Panc1 (cell line): ENCODE measurements around the gene LMF1. TPM values are rescaled to one million over a fixed set of nuclear protein-coding genes. Genes with fewer than 3 reads are reported as not detected.

Source experiments
- ATAC-seq: fragments of 200-7000 bp; cut with Tn5 transposase; 2 replicates; pipeline ENCODE4 v1.9.1; 2020; ENCODE audit warnings: mild to moderate bottlenecking, moderate library complexity
- BruUV-seq: library from RNA; stranded (reverse); fragments of 400-500 nt; replicated peaks from 2 replicates; lab custom pipeline; 2021; lab: Mats Ljungman, UMichigan
- CTCF ChIA-PET: fragments of 300-600 bp; sonication (Branson Sonifier 250); formaldehyde crosslinking; loops from one replicate; lab custom pipeline; 2022; ENCODE audit warnings: antibody characterized with exemption; lab: Charles Lee
- POLR2A ChIA-PET: fragments of 300-600 bp; sonication (Branson Sonifier 250); formaldehyde crosslinking; loops from one replicate; lab custom pipeline; 2022; ENCODE audit warnings: antibody characterized with exemption; lab: Charles Lee
- DNase-seq: peaks from one replicate; pipeline ENCODE4 v3.0.0-alpha.2; 2010; ENCODE audit warnings: low read depth, low spot score
- H3K27ac ChIP-seq: 2 replicates; pipeline ENCODE4 v1.5.1; 2011; ENCODE audit warnings: mild to moderate bottlenecking, low read length, inconsistent platforms
- H3K27me3 ChIP-seq: fragments of 200-500 bp; sonication (Bioruptor generic); 2 replicates; pipeline ENCODE4 v1.6.0; 2014; ENCODE audit warnings: low read length, inconsistent platforms; ENCODE audit not compliant: control insufficient read depth, insufficient read depth
- H3K36me3 ChIP-seq: fragments of 200-500 bp; sonication (Bioruptor generic); 2 replicates; pipeline ENCODE4 v1.5.1; 2014; ENCODE audit warnings: inconsistent platforms, mild to moderate bottlenecking, low read length, moderate library complexity; ENCODE audit not compliant: control insufficient read depth, insufficient read depth
- H3K4me1 ChIP-seq: 2 replicates; pipeline ENCODE4 v1.5.1; 2011; ENCODE audit warnings: inconsistent platforms, mild to moderate bottlenecking, low read length, moderate library complexity; ENCODE audit not compliant: control insufficient read depth, insufficient read depth
- H3K4me3 ChIP-seq, 2 experiments: 2 replicates each; pipeline ENCODE4 v1.5.1; 2011 to 2012; ENCODE audit warnings: low read depth in 2 of 2, low read length in 2 of 2, mild to moderate bottlenecking in 2 of 2, inconsistent platforms in 1 of 2, moderate library complexity in 1 of 2
- H3K9me3 ChIP-seq: fragments of 200-500 bp; sonication (Bioruptor generic); 2 replicates; pipeline ENCODE4 v1.5.1; 2014; ENCODE audit warnings: low read depth, mild to moderate bottlenecking, inconsistent platforms, low read length, moderate library complexity; ENCODE audit not compliant: control insufficient read depth, insufficient read depth
- CTCF ChIP-seq: fragments of 450-650 bp; IDR thresholded peaks from 2 replicates; pipeline ENCODE4 v1.5.1; 2017; ENCODE audit warnings: mild to moderate bottlenecking
- POLR2AphosphoS5 ChIP-seq: IDR thresholded peaks from 2 replicates; pipeline ENCODE4 v1.6.1; 2012; ENCODE audit warnings: mild to moderate bottlenecking, low read depth, low read length, moderate library complexity
- REST ChIP-seq, 2 experiments: IDR thresholded peaks; 2 replicates each; pipeline ENCODE4 v1.6.1; 2011 to 2012; ENCODE audit warnings: low read depth in 2 of 2, control low read depth in 1 of 2, low read length in 1 of 2, mild to moderate bottlenecking in 1 of 2, moderate library complexity in 1 of 2; ENCODE audit not compliant: insufficient read depth in 1 of 2
- SIN3A ChIP-seq: IDR thresholded peaks from 2 replicates; pipeline ENCODE4 v1.6.1; 2012; ENCODE audit warnings: low read depth, mild to moderate bottlenecking, low read length, moderate library complexity, borderline replicate concordance; ENCODE audit not compliant: insufficient read depth
- TCF7L2 ChIP-seq: IDR thresholded peaks from 2 replicates; pipeline ENCODE4 v1.6.1; 2011; ENCODE audit warnings: mild to moderate bottlenecking, low read depth, low read length, inconsistent platforms
- in situ Hi-C: cut with HindIII; loops from 2 replicates; pipeline ENCODE4 v1.10.0; 2016; ENCODE audit warnings: low sequenced_read_pairs, low pct_unique_long_range_greater_than_20kb
- intact Hi-C: fragments of 100-400 bp; cut with micrococcal nuclease; formaldehyde crosslinking; loops from one replicate; pipeline ENCODE4 v1.10.0; 2022; ENCODE audit not compliant: unreplicated experiment
- total RNA-seq: library from RNA; stranded (reverse); gene quantifications from one replicate; pipeline ENCODE4 v1.2.1, GENCODE V29; 2021; ENCODE audit not compliant: unreplicated experiment

LMF1 gene
- total RNA-seq, 1 experiment from 2014 or later: 24.3 TPM

GRCh38 chr16:808085-808386 lies 162.7 kb downstream of the LMF1 start:
- BruUV-seq: no TSS peak
- no peak for ATAC-seq
- POLR2A ChIA-PET: interaction anchor here (0.5 kb wide), 1 partner anchor 83 kb away, joined by 3 read pairs; no protein-coding TSS in a partner anchor
- Histone ChIP-seq H3K27ac (peak overlapping the region; percentile 77), H3K4me1 (peaks cover 24% of the 10 kb centered on the region), H3K9me3 (no peaks in the 10 kb centered on the region), H3K36me3 (no peaks in the 10 kb centered on the region), H3K27me3 (no peaks in the 10 kb centered on the region), H3K4me3 (peak overlapping the region; percentile 73 to 75)
- in situ Hi-C loops: no loop called here
- DNase-seq: no peak
- CTCF ChIA-PET: interaction anchor here (0.7 kb wide), 2 partner anchors 75 to 1120 kb away, joined by 3 to 8 read pairs; no protein-coding TSS in a partner anchor
- TF ChIP-seq SIN3A: no peak
- no peak for TF ChIP-seq REST (IDR thresholded peaks at IDR 0.05; ENCODE audit: insufficient read depth in 1 of 2, low read depth in 2 of 2, low read length in 1 of 2)
- no peak for TF ChIP-seq TCF7L2
- no peak for TF ChIP-seq CTCF
- no peak for TF ChIP-seq POLR2AphosphoS5
- intact Hi-C loops: no loop called here

- H3K4me1 ChIP-seq: peaks cover 24% of the 10 kb centered on the region
- DNase-seq: peak; percentile 66
- intact Hi-C loops: no loop called here
- H3K27me3 ChIP-seq: no peaks in the 10 kb centered on the region
- ATAC-seq: peak; percentile 94
- H3K9me3 ChIP-seq: no peaks in the 10 kb centered on the region
- ChIA-PET CTCF (interaction anchor here (0.8 kb wide), 1 partner anchor 67 kb away, joined by 5 read pairs; the partner anchor contains the start of gene CIAO3), POLR2A (interaction anchor here (0.7 to 0.9 kb wide), 4 partner anchors 12 to 312 kb away, joined by 3 to 10 read pairs (median 5); no protein-coding TSS in a partner anchor)
- H3K4me3 ChIP-seq: peak overlapping the region; percentile 73 to 75
- TF ChIP-seq POLR2AphosphoS5 (peak; percentile 63; the same call in 1 of the 2 replicates), REST (IDR thresholded peaks at IDR 0.05; ENCODE audit: insufficient read depth in 1 of 2, low read depth in 2 of 2, low read length in 1 of 2) (no peak), SIN3A (peak; percentile 46; the same call in 1 of the 2 replicates)
- H3K36me3 ChIP-seq: no peaks in the 10 kb centered on the region
- in situ Hi-C loops: no loop called here
- peak overlapping the region; percentile 77 for H3K27ac ChIP-seq
- BruUV-seq: TSS peak; percentile 98
These were observed 163.3 kb downstream of the LMF1 start for GRCh38 chr16:807347-808084.
